GM10847 (cell line): Measurements from ENCODE around the gene CBARP.

Experiments used
- POLR2A ChIP-seq: IDR thresholded peaks from 2 replicates; pipeline ENCODE4 v1.6.1; 2011; ENCODE audit not compliant: insufficient read length; ENCODE audit errors: extremely low read depth

CBARP gene

GRCh38 chr19:1261798-1262622 lies 24.2 kb upstream of the CBARP start:
- no peak for TF ChIP-seq POLR2A

DNA sequence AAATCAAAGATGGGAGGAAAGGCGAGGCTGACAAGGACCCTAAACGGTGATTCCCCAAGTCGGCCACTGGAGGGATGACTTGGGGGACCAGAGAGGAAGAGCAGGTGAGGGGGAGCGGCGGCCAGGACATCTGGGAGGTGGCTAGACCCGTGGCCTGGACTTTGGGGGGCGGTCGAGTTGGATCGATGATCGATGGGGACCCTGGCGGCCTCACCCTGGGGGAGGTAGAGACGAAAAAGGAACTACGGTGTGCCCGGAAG lies 23.7 kb upstream of the CBARP start:
- TF ChIP-seq POLR2A, result no peak

DNA sequence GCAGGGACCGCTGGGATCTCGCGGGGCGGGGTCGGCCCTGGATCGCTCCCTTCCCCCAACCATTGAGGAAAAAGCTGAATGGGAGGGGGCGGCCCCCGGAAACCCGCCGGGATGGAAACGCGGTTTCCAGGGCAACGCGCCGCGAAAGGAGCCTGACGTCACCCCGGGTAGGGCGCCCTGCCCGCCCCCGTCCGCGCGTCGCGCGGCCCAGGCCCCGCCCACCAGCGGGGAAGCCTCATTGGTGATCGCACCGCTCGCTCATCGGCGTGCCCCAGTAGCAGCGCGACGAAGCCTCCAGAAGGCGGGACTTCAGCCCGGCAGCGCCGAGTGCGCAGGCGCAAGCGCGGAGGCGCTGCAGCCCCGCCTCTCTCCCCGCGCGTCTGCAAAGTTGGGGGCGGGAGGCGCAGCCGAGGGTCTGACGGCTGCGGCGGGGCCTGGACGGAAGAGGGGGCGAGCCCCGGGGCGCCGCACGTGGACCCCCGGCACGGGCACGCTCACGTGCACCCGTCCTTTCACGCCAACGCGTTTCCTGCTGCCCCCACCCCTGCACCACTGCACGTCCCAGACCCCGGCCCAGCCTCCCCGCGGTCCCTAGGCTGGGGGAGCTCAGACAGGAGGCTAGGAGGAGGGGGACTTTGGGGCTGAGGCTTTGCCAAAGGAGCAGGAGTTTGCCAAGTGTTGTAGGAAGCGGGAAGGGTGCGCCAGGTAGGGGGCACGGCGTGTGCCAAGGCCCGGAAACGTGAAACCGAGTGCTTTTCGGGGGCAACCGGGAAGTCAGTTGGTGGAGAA lies 23.1 kb upstream of the CBARP start:
- no peak for TF ChIP-seq POLR2A

DNA sequence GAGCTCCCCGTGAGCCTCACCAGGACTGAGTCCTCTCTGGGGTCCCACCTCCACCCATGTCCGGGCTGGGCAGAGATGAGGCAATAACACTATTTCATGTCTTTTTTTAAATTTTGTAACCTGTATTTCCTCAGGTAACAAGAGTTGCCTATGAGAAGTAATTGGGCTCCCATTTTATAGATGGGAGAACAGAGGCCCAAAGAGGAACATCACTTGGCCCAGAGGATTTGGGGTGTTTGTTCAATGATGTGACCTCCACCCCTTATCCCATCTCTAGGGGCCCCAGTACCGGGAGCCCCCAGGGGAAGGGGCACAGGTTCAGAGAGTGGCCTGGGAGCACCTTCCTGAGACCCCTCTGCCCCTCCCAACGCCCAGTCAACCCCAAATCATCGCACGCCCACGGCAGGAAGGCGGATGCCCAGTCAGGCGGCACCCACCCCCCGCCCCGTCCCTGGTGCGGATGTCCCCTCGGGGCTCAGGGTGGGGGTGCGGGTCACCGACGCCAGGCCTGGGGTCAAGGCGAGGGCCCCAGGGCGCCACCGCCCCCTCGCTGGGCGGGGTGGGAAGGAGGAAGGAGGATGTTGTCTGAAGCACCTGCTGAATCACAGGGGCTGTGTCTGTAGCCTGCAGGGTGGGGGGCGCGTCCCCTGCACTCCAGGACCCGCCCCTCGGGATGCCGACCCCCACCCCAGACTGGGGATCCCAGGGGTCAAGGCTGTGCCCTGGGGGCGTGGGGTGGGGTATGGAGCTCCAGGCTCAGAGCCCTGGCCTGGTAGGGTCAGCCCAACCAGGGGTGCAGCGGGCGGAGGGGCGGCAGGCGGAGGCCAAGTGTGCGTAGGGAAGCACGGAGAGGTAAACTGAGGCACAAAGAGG lies 22.3 kb upstream of the CBARP start:
- no peak for TF ChIP-seq POLR2A

GRCh38 chr19:1259206-1259875 lies 21.5 kb upstream of the CBARP start:
- peak; percentile 75 for TF ChIP-seq POLR2A

DNA sequence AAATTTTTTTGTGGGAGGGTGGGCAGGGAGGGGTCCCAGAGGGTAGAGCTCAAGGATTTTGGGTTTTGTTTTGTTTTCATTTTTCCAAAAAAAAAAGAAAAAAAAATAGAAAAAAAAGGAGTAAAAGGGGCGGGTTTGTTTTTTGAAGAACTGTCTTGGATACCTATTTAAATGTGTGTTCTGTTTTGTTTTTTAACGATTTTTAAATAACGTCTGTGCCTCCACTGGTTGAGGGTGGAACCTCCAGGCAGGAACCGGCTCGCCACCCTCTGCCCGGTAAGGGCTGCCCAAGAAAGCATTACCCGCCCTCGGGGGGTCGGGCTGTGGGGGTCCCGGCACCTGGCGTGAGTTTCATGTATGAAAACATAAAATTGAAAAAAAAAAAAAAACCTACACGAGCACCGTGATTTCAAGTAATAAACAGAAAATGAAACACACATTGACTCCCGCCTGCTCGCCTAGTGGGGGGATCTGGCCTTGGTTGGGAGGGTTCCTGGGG lies 21.0 kb upstream of the CBARP start:
- TF ChIP-seq POLR2A, result no peak

DNA sequence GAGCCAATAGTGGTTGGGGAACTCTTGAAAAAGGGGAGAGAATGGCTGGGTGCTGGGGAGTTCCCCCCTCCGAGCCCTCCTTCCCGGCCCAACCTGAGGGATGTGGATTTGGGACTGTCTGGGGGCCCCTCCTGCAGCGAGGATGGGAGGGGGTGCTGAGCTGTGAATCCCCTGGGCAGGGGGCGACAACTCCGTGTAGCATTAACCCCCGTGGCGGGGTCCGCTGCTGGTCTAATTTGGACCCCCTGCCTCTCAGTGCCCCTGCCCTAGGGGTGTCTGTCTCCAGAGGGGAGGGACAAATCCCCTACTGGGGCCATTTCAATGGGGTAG lies 20.3 kb upstream of the CBARP start:
- TF ChIP-seq POLR2A, result no peak

DNA sequence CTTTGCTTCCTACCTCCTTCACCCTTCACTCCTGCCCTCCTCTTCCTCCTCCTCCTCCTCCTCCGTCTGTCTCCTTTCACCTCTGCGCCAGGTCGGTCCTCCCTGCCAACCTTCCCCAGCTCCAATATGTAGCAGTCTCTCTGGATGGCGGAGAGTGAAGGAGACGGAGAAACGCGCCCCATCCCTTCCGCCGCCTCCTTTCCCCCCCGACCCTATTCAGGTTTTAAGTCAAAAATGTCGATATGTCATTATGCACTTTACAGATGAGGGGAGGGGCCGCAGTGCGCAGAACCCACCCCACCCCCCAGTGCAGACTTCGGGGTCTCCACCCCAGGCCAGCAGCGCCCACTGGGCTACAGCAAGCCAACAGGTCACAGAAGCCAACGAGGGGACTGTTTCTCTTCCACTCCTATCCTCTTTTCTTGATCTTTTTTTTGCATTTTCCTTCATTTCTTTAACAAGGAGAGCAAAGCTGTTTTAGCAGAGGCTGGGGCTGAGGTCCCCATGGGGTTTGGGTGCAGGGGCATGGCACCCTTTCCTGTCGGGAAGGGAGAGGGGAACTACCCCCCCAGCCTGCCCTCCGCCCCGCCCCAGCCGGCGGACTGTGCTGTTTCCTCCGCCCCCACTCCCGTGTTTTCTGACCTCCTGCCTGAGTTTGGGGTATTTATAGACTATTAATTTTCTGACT lies 19.8 kb upstream of the CBARP start:
- TF ChIP-seq POLR2A, result no peak

- TF ChIP-seq POLR2A, result no peak
Measured at GRCh38 chr19:1256646-1257474, 19.1 kb upstream of the CBARP start.

DNA sequence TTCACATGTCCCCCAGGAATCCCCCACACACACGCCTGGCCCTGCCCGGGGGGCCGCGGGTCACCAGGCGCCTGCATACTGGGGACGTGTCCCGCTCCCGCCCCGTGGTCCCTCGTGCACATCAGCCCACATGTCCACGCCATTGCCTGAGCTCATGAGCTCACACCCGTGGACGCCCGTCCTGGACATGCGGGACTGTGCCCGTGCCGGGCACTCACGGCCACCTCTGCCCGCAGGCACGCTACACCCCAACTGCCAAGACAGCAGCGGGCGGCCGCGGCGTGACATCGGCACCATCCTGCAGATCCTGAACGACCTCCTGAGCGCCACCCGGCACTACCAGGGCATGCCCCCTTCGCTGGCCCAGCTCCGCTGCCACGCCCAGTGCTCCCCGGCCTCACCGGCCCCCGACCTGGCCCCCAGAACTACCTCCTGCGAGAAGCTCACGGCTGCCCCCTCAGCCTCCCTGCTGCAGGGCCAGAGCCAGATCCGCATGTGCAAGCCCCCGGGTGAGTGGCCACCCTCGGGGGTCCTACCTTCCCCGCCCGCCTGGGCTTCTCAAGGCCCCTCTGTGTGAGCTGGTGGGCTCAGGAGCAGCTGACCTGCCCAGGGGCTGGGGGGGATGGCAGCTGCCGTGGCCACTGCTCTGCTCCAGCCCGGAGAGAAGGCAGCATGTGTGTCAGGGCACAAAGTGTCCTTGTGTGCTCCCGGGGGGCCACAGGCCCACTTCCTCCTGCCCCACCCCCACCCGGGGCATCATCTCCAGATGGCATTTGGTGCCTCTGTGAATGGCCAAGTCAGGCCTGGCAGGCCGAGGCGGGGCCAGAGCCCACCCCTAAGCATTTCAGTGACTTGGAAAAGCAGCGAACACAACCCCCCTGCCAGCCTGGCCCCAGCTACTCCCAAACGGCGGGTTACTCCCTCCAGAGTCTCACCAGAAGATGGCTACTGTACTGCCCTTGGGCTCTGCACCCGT lies 17.7 kb upstream of the CBARP start:
- TF ChIP-seq POLR2A, result no peak

GRCh38 chr19:1254530-1255185 lies 16.9 kb upstream of the CBARP start:
- TF ChIP-seq POLR2A, result no peak

- TF ChIP-seq POLR2A, result no peak
Measured at GRCh38 chr19:1254081-1254527, 16.3 kb upstream of the CBARP start.
